BJ (cell line): Measurements from ENCODE around the gene GFI1. TPM values are rescaled to one million over a fixed set of nuclear protein-coding genes. Genes with fewer than 3 reads are reported as not detected.

Experiments
- CTCF ChIA-PET: fragments of 350-600 bp; formaldehyde crosslinking; extraction: SDS; loops from one replicate; lab custom pipeline; 2021; ENCODE audit warnings: antibody characterized with exemption, inconsistent platforms; lab: Yijun Ruan, JAX
- POLR2A ChIA-PET: fragments of 300-600 bp; sonication (Branson Sonifier 250); formaldehyde crosslinking; extraction: SDS; loops from one replicate; lab custom pipeline; 2021; ENCODE audit warnings: antibody characterized with exemption; lab: Charles Lee
- DNase-seq: peaks from one replicate; pipeline ENCODE4 v3.0.0-alpha.2; 2011; ENCODE audit warnings: low read depth
- H3K27me3 ChIP-seq: 2 replicates; pipeline ENCODE4 v1.6.0; 2011; ENCODE audit warnings: low read length; ENCODE audit not compliant: control insufficient read depth, insufficient read depth
- H3K36me3 ChIP-seq: 2 replicates; pipeline ENCODE4 v1.5.1; 2011; ENCODE audit warnings: low read length; ENCODE audit not compliant: control insufficient read depth, insufficient read depth
- H3K4me3 ChIP-seq: 2 replicates; pipeline ENCODE4 v1.5.1; 2011; ENCODE audit warnings: low read depth, mild to moderate bottlenecking, control low read depth, low read length
- polyA plus RNA-seq: library from polyadenylated mRNA; depleted of rRNA; stranded (reverse); fragments of >200 nt; gene quantifications from 2 replicates; pipeline ENCODE4 v1.2.3, GENCODE V29; 2011
- TF ChIP-seq, protein P1 (sequence below): IDR thresholded peaks from 2 replicates; pipeline ENCODE4 v1.5.1; 2011; ENCODE audit warnings: low read depth, mild to moderate bottlenecking, control low read depth, inconsistent platforms, low read length, moderate library complexity; ENCODE audit not compliant: insufficient read depth

Gene GFI1
- polyA plus RNA-seq, 1 experiment, result 0.07 TPM

DNA sequence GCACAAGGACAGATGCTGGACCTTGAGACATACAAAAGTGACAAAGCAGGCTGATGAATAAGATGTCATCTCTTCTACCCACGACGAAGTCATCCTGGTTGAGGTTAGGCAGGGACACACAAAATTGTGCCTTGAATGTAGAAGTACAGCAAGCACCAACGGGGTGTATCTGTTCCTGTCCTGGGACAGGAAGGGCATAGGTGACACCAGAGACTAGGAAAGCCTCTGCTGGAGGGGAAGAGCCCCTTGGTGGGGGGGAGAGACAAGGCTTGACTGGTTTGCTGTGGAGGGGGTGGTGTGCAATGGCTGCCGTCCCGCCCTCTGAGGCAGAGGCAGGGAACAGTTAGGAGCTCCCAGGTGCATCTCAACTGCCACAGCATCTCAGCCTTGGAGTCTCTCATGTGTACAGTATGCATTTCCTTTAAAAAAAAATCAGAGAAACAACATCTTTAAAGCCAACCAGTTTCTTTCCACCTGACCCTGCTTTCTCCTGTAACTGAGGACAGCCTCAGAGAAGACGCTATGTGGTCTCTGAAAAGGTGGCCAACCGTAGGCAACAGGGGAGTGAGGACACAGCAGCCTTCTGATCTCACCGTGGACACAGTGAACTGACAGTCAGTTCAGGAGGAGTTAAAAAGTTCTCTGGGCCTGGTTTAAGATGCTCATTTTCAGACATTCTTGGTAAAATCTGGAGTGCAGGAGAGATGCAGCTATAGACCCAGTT is 17.7 kb upstream of the GFI1 start:
- TF ChIP-seq, protein P1, sequence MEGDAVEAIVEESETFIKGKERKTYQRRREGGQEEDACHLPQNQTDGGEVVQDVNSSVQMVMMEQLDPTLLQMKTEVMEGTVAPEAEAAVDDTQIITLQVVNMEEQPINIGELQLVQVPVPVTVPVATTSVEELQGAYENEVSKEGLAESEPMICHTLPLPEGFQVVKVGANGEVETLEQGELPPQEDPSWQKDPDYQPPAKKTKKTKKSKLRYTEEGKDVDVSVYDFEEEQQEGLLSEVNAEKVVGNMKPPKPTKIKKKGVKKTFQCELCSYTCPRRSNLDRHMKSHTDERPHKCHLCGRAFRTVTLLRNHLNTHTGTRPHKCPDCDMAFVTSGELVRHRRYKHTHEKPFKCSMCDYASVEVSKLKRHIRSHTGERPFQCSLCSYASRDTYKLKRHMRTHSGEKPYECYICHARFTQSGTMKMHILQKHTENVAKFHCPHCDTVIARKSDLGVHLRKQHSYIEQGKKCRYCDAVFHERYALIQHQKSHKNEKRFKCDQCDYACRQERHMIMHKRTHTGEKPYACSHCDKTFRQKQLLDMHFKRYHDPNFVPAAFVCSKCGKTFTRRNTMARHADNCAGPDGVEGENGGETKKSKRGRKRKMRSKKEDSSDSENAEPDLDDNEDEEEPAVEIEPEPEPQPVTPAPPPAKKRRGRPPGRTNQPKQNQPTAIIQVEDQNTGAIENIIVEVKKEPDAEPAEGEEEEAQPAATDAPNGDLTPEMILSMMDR, result no peak
- POLR2A ChIA-PET, result no interaction called here
- H3K36me3 ChIP-seq, result no peaks in the 10 kb centered on the region; the same call in 1 of the 2 replicates

DNA sequence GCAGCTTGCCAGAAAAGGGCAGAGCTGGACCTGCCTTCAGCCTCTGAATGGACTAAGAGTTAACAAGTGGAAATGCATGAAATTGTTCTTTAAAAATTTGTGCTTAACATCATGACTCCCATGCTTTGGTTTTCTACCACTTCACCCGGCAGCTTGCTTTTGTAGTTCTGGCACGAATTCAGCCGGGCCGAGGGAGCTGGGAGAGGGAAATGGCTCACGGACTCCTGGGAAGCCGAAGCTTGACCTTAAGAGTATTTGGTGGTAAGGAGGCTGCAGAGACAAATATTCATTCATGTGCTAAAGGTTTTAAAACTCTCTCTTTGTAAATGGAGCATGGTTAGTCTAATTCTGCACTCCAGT is 17.2 kb upstream of the GFI1 start:
- POLR2A ChIA-PET, result no interaction called here
- CTCF ChIA-PET, result no interaction called here
- no peak for DNase-seq

More for the DNA sequence above, 17.7 kb upstream of the GFI1 start:
- no peaks in the 10 kb centered on the region for H3K27me3 ChIP-seq
- CTCF ChIA-PET, result no interaction called here
- H3K4me3 ChIP-seq, result no peak overlapping the region
- DNase-seq, result no peak

DNA sequence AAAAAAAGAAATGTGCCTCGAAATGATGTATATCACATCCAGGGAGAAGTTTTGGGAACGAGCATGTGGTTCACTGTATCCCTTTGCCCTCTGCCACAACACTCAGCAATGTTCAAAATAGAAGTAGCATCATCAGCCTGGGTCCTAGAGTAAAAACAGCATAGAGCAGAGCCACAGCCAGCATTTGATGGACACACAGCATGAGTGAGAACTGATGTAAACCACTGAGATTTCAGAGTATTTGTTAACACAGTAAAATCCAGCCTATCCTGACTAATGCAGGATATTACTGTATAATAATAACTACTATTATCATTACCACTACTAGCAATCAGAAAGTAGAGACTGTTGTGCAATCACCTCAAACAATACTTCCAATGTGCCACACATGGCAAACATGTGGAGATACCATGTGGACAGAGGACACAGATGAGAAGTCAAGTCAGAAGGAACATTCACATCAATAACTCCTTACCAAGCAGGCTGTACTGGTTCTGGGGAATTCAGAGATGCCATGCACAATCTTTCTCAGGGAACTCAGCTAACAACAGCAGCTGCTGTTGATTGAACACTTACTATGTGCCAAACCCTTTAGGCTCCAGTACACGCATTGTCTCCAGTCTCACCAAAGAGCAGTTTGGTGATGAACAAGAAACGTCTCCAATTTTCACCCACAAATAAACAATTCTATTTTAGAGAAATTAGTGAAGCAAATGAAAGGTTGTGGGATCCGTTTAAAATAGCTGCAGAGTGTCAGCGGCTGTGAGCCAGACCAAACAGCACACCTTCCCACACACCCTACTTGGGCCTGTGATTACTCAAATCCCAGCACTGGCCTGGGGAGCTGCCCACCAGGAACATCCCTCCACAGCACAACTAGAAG is 16.6 kb upstream of the GFI1 start:
- Histone ChIP-seq H3K4me3 (no peak overlapping the region), H3K27me3 (no peaks in the 10 kb centered on the region), H3K36me3 (no peaks in the 10 kb centered on the region; the same call in 1 of the 2 replicates)
- DNase-seq, result no peak
- ChIA-PET POLR2A (no interaction called here), CTCF (no interaction called here)
- TF ChIP-seq, protein P1, result no peak

More for the DNA sequence above, 17.2 kb upstream of the GFI1 start:
- Histone ChIP-seq H3K36me3 (no peaks in the 10 kb centered on the region; the same call in 1 of the 2 replicates), H3K4me3 (no peak overlapping the region), H3K27me3 (no peaks in the 10 kb centered on the region)
- TF ChIP-seq, protein P1, result no peak

DNA sequence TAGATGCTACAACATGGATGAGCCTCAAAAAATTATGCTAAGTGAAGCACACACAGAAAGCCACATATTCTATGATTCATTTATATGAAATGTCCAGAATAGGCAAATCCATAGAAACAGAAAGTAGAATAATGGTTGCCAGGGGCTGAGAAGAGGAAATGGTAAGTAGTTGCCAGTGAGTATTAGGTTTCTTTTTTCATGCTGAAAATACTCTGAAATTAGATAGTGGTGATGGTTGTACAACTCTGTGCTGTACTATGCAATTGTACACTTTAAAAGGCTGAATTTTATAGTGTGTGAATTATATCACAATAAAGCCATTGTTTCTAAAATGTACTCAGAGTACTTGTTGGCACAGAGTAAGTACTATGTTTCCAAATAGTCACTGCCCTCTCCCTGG is 15.5 kb upstream of the GFI1 start:
- TF ChIP-seq, protein P1, result no peak
- CTCF ChIA-PET, result no interaction called here

DNA sequence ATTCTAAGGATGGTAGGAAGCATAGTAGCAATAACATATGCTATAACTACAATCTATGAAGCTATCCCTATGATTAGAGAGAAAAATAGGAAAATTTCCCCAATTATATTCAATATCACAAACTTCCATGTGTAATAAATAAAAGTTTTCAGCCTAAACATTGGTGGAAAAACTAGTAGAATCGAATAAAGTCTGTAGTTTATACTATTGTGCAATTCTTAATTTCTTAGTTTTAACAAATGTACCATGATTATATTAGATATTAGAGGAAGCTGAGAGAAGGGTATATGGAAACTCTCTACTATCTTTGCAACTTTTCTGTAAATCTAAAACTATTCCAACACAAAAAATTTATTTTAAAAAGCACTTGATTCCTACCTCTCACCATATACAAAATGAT is 13.8 kb upstream of the GFI1 start:
- DNase-seq, result no peak
- H3K27me3 ChIP-seq, result no peaks in the 10 kb centered on the region
- no peaks in the 10 kb centered on the region; the same call in 1 of the 2 replicates for H3K36me3 ChIP-seq
- TF ChIP-seq, protein P1, result no peak
- ChIA-PET POLR2A (no interaction called here), CTCF (no interaction called here)
- H3K4me3 ChIP-seq, result no peak overlapping the region

More for the DNA sequence above, 15.5 kb upstream of the GFI1 start:
- DNase-seq, result no peak
- H3K36me3 ChIP-seq, result no peaks in the 10 kb centered on the region; the same call in 1 of the 2 replicates
- POLR2A ChIA-PET, result no interaction called here
- no peak overlapping the region for H3K4me3 ChIP-seq
- H3K27me3 ChIP-seq, result no peaks in the 10 kb centered on the region
